Naive thymus-derived CD8-positive, alpha-beta T cell (primary cell): ENCODE measurements around the gene MMP7. TPM values are rescaled to one million over a fixed set of nuclear protein-coding genes. Genes with fewer than 3 reads are reported as not detected.

Source experiments
- ATAC-seq, 2 donors: fragments of 150-1000 bp; cut with Tn5 transposase in 1 of 2; sonication (Bioruptor Pico), chemical (Tn5 transposase) in 1 of 2; 1 replicate in 1 of 2; 2 replicates in 1 of 2; pipeline ENCODE4 v1.10.0; 2021; ENCODE audit warnings: mild to moderate bottlenecking in 2 of 2, moderate library complexity in 2 of 2
- POLR2A ChIA-PET: fragments of 350-600 bp; sonication (Branson Sonifier 250); formaldehyde crosslinking; loops from one replicate; lab custom pipeline; 2021; ENCODE audit warnings: antibody characterized with exemption; lab: Charles Lee
- DNase-seq, 10 donors: peaks; one replicate each; pipeline versions ENCODE4 v3.0.0 to v3.0.0-alpha.2; 2020 to 2022
- H3K27ac Mint-ChIP-seq, 10 donors: one replicate each; pipeline ENCODE4 v1.8.0; 2020 to 2022; ENCODE audit warnings: mild to moderate bottlenecking in 10 of 10, mixed read lengths in 10 of 10, moderate library complexity in 4 of 10, inconsistent platforms in 1 of 10
- H3K27me3 Mint-ChIP-seq, 5 donors: one replicate each; pipeline ENCODE4 v1.8.0; 2021 to 2022; ENCODE audit warnings: mixed read lengths in 5 of 5
- H3K36me3 Mint-ChIP-seq, 3 donors: one replicate each; pipeline ENCODE4 v1.8.0; 2020 to 2022; ENCODE audit warnings: mixed read lengths in 3 of 3, mild to moderate bottlenecking in 2 of 3, inconsistent platforms in 1 of 3
- H3K4me1 Mint-ChIP-seq, 4 donors: one replicate each; pipeline ENCODE4 v1.8.0; 2021 to 2022; ENCODE audit warnings: mixed read lengths in 4 of 4
- H3K4me3 Mint-ChIP-seq, 10 donors: one replicate each; pipeline ENCODE4 v1.8.0; 2020 to 2022; ENCODE audit warnings: mild to moderate bottlenecking in 10 of 10, mixed read lengths in 10 of 10, moderate library complexity in 6 of 10, inconsistent platforms in 1 of 10
- H3K9me3 Mint-ChIP-seq, 9 donors: one replicate each; pipeline ENCODE4 v1.8.0; 2020 to 2022; ENCODE audit warnings: mixed read lengths in 9 of 9, mild to moderate bottlenecking in 3 of 9, inconsistent platforms in 1 of 9, moderate library complexity in 1 of 9
- polyA plus RNA-seq, 3 donors: library from polyadenylated mRNA; unstranded; fragments of 300-500 nt; fragmentation: Illumina TruSeq; gene quantifications; one replicate each; pipeline ENCODE4 v1.2.3, GENCODE V29; 2021
- total RNA-seq, 8 experiments: library from RNA in 2 of 8; stranded (reverse) in 2 of 8; gene quantifications; one replicate each; pipeline ENCODE4 v1.2.3 and lab custom pipeline; 2021 to 2026

Gene MMP7
- total and polyA plus RNA-seq, 5 experiments from 2014 or later: not detected

DNA sequence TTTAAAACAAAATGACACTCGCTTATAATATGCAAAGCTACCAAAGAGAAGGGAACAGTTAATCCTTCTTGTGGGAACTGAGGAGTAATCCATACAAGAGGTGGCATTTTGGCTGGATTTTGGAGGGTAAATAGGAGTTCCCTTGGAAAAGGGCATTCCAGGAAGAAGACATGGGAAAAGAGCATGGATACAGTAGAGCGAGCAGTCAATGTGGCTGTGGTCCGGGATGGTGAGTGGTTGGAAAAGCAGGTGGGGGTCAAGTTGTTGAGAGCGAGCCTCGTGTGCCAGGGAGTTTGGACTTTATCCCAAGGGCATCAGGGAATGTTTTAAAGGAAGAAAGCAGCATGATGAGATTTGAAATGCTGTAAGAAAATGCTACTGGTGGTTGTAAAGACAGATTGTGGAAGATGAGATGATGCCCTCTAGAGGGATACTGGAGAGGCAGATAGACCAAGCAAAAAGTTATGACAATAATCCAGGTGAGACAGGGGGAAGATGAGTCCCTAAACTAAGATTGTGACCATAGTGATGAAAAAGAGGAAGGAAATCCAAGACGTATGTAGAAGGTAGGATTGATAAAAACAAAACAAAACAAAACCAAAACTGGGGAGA is 3.8 kb upstream of the MMP7 start:
- ATAC-seq (no peak), DNase-seq (no peak)
- peaks cover 0 to 4% (median 0%) of the 10 kb centered on the region in 5 donors for H3K27me3 Mint-ChIP-seq
- peaks cover 0 to 11% (median 3%) of the 10 kb centered on the region in 4 donors for H3K4me1 Mint-ChIP-seq
- H3K9me3 Mint-ChIP-seq: peaks cover 0 to 3% (median 0%) of the 10 kb centered on the region in 9 donors
- peak overlapping the region in 1 of 10 donors; percentile 11 for H3K27ac Mint-ChIP-seq
- no peak overlapping the region for H3K4me3 Mint-ChIP-seq
- POLR2A ChIA-PET: no interaction called here
- no peaks in the 10 kb centered on the region for H3K36me3 Mint-ChIP-seq

DNA sequence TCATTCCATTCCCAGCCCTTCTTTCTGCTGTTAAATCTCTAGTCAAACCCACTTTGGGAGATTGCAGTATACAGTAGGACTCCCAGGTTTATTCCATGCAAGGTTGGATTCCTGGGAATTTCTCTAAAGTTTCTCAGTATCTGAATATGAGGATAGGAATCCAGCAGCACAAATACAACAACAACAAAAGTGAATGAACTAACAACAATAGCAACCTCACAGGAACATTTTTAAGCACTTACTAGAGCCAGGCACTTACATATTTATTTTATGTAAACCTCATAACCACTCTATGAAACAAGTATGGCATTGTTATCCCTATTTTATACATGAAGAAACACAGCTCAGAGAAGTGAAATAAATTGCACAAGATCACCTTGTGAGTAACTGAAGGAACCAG is 1.9 kb downstream of the MMP7 start:
- H3K36me3 Mint-ChIP-seq: no peaks in the 10 kb centered on the region
- POLR2A ChIA-PET: no interaction called here
- no peaks in the 10 kb centered on the region for H3K9me3 Mint-ChIP-seq
- no peak overlapping the region for H3K4me3 Mint-ChIP-seq
- no peak overlapping the region for H3K27ac Mint-ChIP-seq
- DNase-seq (no peak), ATAC-seq (no peak)
- peaks cover 0 to 2% (median 0%) of the 10 kb centered on the region in 5 donors for H3K27me3 Mint-ChIP-seq
- peaks cover 0 to 9% (median 7%) of the 10 kb centered on the region in 4 donors for H3K4me1 Mint-ChIP-seq

DNA sequence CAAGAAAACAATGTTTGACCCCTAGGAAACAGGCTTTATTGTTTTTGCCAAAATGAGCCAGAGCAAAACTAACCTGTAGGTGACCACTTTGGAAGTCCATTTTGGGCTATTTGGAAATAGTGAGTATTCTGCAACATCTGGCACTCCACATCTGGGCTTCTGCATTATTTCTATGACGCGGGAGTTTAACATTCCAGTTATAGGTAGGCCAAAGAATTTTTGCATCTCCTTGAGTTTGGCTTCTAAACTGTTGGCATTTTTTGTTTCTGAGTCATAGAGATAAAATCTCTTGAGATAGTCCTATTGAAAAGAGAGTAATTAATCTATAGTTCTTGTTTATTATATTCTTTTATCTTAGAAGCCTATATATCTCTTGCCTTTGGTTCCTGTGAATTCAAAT is 2.9 kb downstream of the MMP7 start:
- DNase-seq: no peak
- Mint-ChIP-seq H3K36me3 (no peaks in the 10 kb centered on the region), H3K9me3 (no peaks in the 10 kb centered on the region), H3K27ac (no peak overlapping the region), H3K27me3 (peaks cover 0 to 2% (median 0%) of the 10 kb centered on the region in 5 donors), H3K4me1 (peaks cover 0 to 11% (median 10%) of the 10 kb centered on the region in 4 donors), H3K4me3 (no peak overlapping the region)
- POLR2A ChIA-PET: no interaction called here
- ATAC-seq: no peak

DNA sequence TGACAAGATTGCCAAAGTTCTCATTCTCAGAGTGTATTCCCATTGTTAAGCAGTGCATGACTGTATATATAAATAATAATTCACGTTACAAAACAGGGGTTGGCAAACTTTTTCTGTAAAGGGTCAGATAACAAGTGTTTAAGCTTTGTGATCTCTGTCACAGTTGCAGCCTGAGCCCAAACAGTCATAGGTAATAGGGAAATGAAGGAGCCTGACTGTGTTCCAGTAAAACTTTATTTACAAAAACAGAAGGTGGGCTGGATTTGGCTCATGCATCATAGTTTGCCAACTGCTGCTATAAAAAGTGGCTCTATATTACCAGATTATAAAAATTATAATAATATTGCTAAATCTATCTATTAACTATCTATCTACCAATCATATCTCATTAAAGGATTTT is 3.5 kb downstream of the MMP7 start:
- Mint-ChIP-seq H3K4me3 (no peak overlapping the region), H3K36me3 (no peaks in the 10 kb centered on the region), H3K27ac (no peak overlapping the region), H3K4me1 (peaks cover 0 to 14% (median 11%) of the 10 kb centered on the region in 4 donors), H3K27me3 (peaks cover 0 to 2% (median 0%) of the 10 kb centered on the region in 5 donors), H3K9me3 (no peaks in the 10 kb centered on the region)
- POLR2A ChIA-PET: no interaction called here
- DNase-seq (no peak), ATAC-seq (no peak)

DNA sequence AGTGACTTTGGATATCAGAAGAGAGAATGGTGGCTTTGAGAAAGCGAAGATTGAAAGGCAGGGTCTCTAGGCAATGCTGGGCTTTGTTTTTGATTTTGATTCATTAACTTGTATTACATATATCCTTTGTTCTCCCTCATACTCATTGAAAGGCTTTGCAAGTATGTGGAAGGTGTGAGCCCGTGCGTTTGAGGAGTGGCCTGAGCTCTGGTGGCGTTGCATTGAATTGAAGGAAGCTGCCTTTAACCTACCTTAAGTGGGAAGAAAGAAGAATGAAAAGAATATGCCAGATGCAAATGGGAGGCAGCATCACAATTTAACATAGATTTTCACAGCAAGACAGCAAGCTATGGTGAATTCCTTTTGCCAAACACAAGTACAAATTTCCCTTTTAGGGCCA is 6.7 kb downstream of the MMP7 start:
- H3K4me3 Mint-ChIP-seq: no peak overlapping the region
- H3K27me3 Mint-ChIP-seq: peaks cover 3 to 14% (median 10%) of the 10 kb centered on the region in 5 donors
- H3K27ac Mint-ChIP-seq: no peak overlapping the region
- DNase-seq (no peak), ATAC-seq (no peak)
- POLR2A ChIA-PET: no interaction called here
- H3K36me3 Mint-ChIP-seq: no peaks in the 10 kb centered on the region
- H3K9me3 Mint-ChIP-seq: no peaks in the 10 kb centered on the region
- peaks cover 0 to 14% (median 5%) of the 10 kb centered on the region in 4 donors for H3K4me1 Mint-ChIP-seq

DNA sequence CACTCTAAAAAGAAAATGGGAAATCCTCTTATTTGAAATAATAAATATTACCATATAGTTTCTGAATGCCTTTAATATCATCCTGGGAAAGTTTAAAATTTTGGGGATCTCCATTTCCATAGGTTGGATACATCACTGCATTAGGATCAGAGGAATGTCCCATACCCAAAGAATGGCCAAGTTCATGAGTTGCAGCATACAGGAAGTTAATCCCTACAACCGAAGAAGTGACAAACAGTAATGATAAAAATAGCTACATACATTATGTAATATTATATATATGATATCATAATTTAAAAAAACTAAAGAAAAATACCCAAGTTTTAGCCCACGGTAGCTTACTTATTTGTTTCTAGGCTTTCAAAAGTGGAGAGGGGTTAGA is 7.4 kb downstream of the MMP7 start:
- Mint-ChIP-seq H3K36me3 (no peaks in the 10 kb centered on the region), H3K9me3 (no peaks in the 10 kb centered on the region), H3K27me3 (peaks cover 3 to 17% (median 10%) of the 10 kb centered on the region in 5 donors), H3K4me3 (no peak overlapping the region), H3K27ac (no peak overlapping the region), H3K4me1 (peaks cover 0 to 14% (median 5%) of the 10 kb centered on the region in 4 donors)
- no peak for ATAC-seq
- no peak for DNase-seq
- POLR2A ChIA-PET: no interaction called here

DNA sequence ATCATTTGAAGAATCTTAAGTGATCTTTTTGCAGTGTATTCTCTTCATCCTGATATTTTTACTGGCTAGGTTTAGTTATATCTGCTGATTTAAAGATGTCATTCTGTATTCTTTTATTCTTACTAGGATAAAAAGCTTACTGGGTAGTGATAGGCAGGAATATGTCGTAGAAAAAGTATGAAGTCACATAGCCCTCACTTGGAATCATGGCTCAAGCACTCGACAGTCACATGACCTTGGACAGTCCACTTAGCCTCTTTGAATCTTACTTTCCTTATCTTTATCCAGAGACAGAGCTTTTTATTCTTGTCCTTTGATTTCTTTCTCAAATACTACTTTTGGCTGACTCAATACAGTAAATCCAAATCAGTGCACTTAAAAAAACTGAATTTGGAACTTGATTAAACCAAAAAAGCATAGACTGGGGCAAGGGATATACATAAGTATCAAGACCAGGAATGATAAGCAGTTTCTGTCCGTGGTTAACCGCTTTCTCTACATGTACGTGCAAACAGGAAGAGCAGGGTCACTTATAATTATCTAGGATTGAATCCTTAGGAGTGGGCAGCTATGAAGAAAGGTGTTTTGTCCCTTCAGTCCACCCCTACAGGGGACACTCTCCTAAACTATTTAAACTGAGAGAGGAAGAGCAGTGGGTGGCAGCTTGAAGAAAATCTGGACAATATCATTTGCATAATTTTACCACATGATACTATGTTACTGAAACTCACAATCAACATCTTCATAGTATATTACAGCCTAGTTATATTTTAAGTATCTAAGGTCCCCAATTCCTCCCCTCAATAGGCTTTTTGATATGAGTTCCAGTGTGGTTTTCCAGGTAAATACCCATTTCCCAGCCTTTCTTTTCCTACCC is 8.0 kb downstream of the MMP7 start:
- peaks cover 0 to 14% (median 5%) of the 10 kb centered on the region in 4 donors for H3K4me1 Mint-ChIP-seq
- POLR2A ChIA-PET: interaction anchor here (0.6 kb wide), 1 partner anchor 15 kb away, joined by 3 read pairs; no protein-coding TSS in a partner anchor
- no peak overlapping the region for H3K27ac Mint-ChIP-seq
- no peak overlapping the region for H3K4me3 Mint-ChIP-seq
- DNase-seq: no peak
- H3K9me3 Mint-ChIP-seq: no peaks in the 10 kb centered on the region
- ATAC-seq: no peak
- no peaks in the 10 kb centered on the region for H3K36me3 Mint-ChIP-seq
- H3K27me3 Mint-ChIP-seq: peaks cover 3 to 17% (median 10%) of the 10 kb centered on the region in 5 donors

DNA sequence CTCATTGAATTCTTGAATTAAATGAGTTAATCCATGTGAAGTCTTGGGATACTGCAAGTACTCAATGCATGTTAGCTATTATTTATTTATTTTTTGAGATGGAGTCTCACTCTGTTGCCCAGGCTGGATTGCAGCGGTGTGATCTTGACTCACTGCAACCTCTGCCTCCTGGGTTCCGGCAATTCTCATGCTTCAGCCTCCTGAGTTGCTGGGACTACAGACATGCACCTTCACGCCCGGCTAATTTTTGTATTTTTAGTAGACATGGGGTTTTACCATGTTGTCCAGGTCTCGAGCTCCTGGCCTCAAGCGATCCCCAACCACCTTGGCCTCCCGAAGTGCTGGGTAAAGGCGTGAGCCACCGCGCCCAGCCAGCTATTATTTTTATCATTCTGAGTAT is 9.4 kb downstream of the MMP7 start:
- no peaks in the 10 kb centered on the region for H3K36me3 Mint-ChIP-seq
- H3K9me3 Mint-ChIP-seq: no peaks in the 10 kb centered on the region
- H3K27ac Mint-ChIP-seq: no peak overlapping the region
- POLR2A ChIA-PET: no interaction called here
- H3K4me1 Mint-ChIP-seq: peaks cover 0 to 7% (median 3%) of the 10 kb centered on the region in 4 donors
- no peak overlapping the region for H3K4me3 Mint-ChIP-seq
- no peak for ATAC-seq
- H3K27me3 Mint-ChIP-seq: peaks cover 3 to 17% (median 10%) of the 10 kb centered on the region in 5 donors
- DNase-seq: no peak

DNA sequence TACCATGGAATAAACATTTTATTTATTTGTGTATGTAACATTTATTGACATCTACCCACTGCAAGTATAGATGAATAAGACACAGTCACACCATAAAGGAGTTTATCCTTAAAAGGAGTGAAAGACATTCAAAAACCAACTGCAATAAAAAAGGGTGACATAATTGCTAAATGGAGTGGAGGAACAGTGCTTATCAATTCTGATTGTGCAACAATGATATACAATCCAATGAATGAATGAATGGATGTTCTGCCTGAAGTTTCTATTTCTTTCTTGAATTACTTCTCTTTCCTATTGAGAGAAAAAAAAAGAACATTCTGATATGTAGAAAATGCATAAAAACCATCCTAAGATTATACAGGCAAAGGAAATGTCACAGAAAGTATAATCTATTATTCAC is 10.0 kb downstream of the MMP7 start:
- H3K4me3 Mint-ChIP-seq: no peak overlapping the region
- no peaks in the 10 kb centered on the region for H3K36me3 Mint-ChIP-seq
- no peak overlapping the region for H3K27ac Mint-ChIP-seq
- peaks cover 3 to 17% (median 10%) of the 10 kb centered on the region in 5 donors for H3K27me3 Mint-ChIP-seq
- H3K9me3 Mint-ChIP-seq: no peaks in the 10 kb centered on the region
- DNase-seq (no peak), ATAC-seq (no peak)
- H3K4me1 Mint-ChIP-seq: peaks cover 0 to 7% (median 3%) of the 10 kb centered on the region in 4 donors
- POLR2A ChIA-PET: no interaction called here

DNA sequence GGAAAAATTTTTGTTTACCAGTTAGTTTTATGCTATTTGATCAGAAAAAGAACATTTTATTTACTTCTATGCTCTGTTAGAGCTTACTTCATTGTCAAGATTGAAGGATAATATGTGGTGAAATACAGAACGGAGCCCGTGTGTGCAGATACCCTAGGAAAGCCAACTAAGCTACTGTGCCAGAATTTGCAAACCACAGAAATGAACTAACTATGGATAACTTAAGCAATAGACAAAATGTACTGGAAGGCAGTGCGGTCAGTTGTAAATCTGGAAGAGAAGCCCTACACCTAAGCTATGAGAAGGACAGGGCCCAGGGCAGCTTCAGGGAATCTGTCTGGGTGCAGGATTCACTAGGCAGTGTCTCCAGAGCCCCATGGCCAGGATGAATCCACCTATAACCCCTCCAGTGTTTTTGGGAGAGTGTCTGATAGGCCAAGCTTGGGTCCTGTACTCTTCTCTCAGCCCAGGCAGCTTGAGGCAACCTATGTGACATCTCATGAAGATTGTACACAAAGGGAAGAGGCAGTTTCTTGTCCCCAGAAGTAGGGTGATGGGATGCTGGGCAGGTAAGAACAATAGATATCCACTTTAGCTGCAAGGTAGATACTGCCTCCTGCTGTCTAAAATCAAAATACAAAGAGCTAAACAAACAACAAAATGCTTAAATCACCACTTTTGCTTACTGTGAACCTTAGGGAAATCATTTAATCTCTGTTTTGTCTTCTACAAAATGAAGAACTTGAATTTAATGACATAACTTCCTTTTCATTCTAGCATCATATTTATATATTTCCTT is 12.1 kb downstream of the MMP7 start:
- H3K27me3 Mint-ChIP-seq: peaks cover 1 to 17% (median 12%) of the 10 kb centered on the region in 5 donors
- POLR2A ChIA-PET: no interaction called here
- peak overlapping the region in 1 of 10 donors; percentile 7 for H3K27ac Mint-ChIP-seq
- no peaks in the 10 kb centered on the region for H3K36me3 Mint-ChIP-seq
- H3K4me1 Mint-ChIP-seq: peaks cover 0 to 7% (median 3%) of the 10 kb centered on the region in 4 donors
- H3K4me3 Mint-ChIP-seq: no peak overlapping the region
- DNase-seq (peak in 1 of 10 donors; percentile 1), ATAC-seq (no peak)
- no peaks in the 10 kb centered on the region for H3K9me3 Mint-ChIP-seq

DNA sequence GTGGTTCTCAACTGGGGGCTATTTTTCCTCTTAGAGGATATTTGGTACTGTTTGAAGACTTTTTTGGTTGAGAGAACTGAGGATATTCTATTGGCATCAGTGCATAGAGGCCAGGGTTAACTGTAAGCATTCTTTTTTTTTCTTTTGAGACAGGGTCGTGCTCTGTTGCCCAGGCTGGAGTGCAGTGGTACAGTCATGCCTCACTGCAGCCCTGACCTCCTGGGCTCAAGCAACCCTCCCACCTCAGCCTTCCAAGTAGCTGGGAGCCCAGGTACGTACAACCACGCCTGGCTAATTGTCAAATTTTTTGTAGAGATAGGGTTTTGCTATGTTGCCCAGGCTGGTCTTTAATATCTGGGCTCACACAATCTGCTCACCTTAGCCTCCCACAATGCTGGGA is 12.9 kb downstream of the MMP7 start:
- ATAC-seq (no peak), DNase-seq (no peak)
- H3K27me3 Mint-ChIP-seq: peaks cover 1 to 17% (median 12%) of the 10 kb centered on the region in 5 donors
- POLR2A ChIA-PET: no interaction called here
- H3K9me3 Mint-ChIP-seq: no peaks in the 10 kb centered on the region
- H3K27ac Mint-ChIP-seq: no peak overlapping the region
- no peak overlapping the region for H3K4me3 Mint-ChIP-seq
- H3K36me3 Mint-ChIP-seq: no peaks in the 10 kb centered on the region
- peaks cover 0 to 4% (median 1%) of the 10 kb centered on the region in 4 donors for H3K4me1 Mint-ChIP-seq

DNA sequence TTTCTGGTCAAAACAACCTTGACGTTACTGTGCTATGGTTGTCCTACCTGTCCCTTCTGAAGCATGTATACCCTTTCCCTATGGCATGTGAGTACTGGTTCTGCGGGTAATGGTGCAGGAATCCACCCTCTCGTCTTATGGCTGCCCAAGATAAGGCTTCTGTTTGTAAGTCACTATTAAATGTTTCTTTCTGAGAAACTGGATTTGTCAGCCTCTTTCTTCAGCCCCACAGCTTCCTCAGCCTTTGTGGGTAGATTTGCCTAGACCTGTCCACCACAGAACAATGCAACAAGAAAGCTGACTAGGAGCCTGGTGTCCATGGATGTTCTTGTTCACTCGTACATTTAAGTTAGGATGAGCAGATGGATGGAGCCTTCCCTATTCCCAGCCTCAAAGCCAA is 14.4 kb downstream of the MMP7 start:
- no peaks in the 10 kb centered on the region for H3K4me1 Mint-ChIP-seq
- H3K36me3 Mint-ChIP-seq: no peaks in the 10 kb centered on the region
- H3K9me3 Mint-ChIP-seq: no peaks in the 10 kb centered on the region
- no peak overlapping the region for H3K4me3 Mint-ChIP-seq
- peaks cover 1 to 17% (median 8%) of the 10 kb centered on the region in 5 donors for H3K27me3 Mint-ChIP-seq
- H3K27ac Mint-ChIP-seq: no peak overlapping the region
- DNase-seq: no peak
- POLR2A ChIA-PET: no interaction called here
- ATAC-seq: no peak
